GM19463 (cell line): ENCODE data around the gene SPZ1.
"Not testable (repeated sequence)": the region's sequence is repeated elsewhere in the genome, so short reads cannot be mapped to it uniquely, and the experiment has no call there.

Source experiments
- ATAC-seq: cut with Tn5 transposase; IDR thresholded peaks from one replicate; pipeline ENCODE4 v1.9.1; 2021; ENCODE audit warnings: mild to moderate bottlenecking, moderate library complexity; ENCODE audit not compliant: unreplicated experiment

SPZ1 gene

GRCh38 chr5:80337379-80337778, 17.6 kb downstream of the SPZ1 start:
- no peak for ATAC-seq

GRCh38 chr5:80339116-80339515, 19.3 kb downstream of the SPZ1 start:
- ATAC-seq = no peak

- no peak for ATAC-seq
Measured at GRCh38 chr5:80341016-80341775, 21.4 kb downstream of the SPZ1 start.

- no peak for ATAC-seq
Measured at GRCh38 chr5:80343067-80343466, 23.3 kb downstream of the SPZ1 start.

- no peak for ATAC-seq
Measured at GRCh38 chr5:80346055-80346454, 26.3 kb downstream of the SPZ1 start.

GRCh38 chr5:80348171-80348570, 28.4 kb downstream of the SPZ1 start:
- no peak for ATAC-seq

GRCh38 chr5:80351019-80351418, 31.2 kb downstream of the SPZ1 start:
- ATAC-seq = not testable (repeated sequence)

GRCh38 chr5:80355686-80356085, 35.9 kb downstream of the SPZ1 start:
- ATAC-seq = no peak

- no peak for ATAC-seq
Measured at GRCh38 chr5:80357671-80358070, 37.9 kb downstream of the SPZ1 start.

- no peak for ATAC-seq
Measured at GRCh38 chr5:80360914-80361444, 41.2 kb downstream of the SPZ1 start.

- ATAC-seq = no peak
Measured at GRCh38 chr5:80364892-80365291, 45.1 kb downstream of the SPZ1 start.

GRCh38 chr5:80368661-80369480, 49.1 kb downstream of the SPZ1 start:
- ATAC-seq = no peak

GRCh38 chr5:80369521-80369920, 49.7 kb downstream of the SPZ1 start:
- ATAC-seq = no peak

- no peak for ATAC-seq
Measured at GRCh38 chr5:80370390-80370789, 50.6 kb downstream of the SPZ1 start.
